Measurements from ENCODE around the gene ALDH1A1. TPM values are rescaled to one million over a fixed set of nuclear protein-coding genes. Genes with fewer than 3 reads are reported as not detected.

ALDH1A1 gene
- total and polyA plus RNA-seq, 2 of the 8 experiments (the other 6 are each of a cell fraction or from before 2014, with no cell fraction given), result 0.50 to 0.82 TPM

DNA sequence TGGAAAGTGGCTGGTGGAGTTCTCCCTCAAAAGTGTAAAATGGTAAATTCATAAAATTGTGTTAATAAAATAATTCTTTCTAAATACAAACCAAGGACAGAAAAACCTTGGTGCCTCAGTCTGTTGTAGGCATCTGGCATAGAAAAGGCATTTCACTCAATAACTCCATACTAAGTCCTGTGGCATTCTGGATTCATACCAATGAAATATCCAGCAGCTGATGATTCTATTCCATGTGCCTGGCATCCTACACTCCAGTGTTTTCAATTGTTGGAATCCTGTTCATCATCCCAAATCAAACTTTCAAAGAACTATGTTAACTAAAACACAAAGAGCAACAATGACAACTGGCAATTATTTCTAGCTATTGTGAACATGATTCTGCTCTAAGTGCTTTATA is 21.6 kb upstream of the ALDH1A1 start:
- Histone ChIP-seq H4K91ac (replicated peaks; ENCODE audit: insufficient read length, low read length) (no peak overlapping the region), H4K20me1 (replicated peaks in 1 of 2; ENCODE audit: control insufficient read depth in 1 of 2, insufficient read depth in 2 of 2, low read length in 2 of 2) (no peaks in the 10 kb centered on the region), H3K4me3 (ENCODE audit: extremely low read depth in 1 of 4, insufficient read depth in 2 of 4, low read depth in 3 of 4, low read length in 4 of 4) (no peak overlapping the region), H2BK12ac (ENCODE audit: low read depth, low read length) (no peak overlapping the region), H3K23me2 (ENCODE audit: low read depth, low read length) (no peaks in the 10 kb centered on the region), H3K36me3 (ENCODE audit: control insufficient read depth in 2 of 4, insufficient read depth in 4 of 4, low read length in 3 of 4) (no peaks in the 10 kb centered on the region), H2AK5ac (ENCODE audit: low read depth, low read length) (no peak overlapping the region), H2BK15ac (ENCODE audit: low read length) (no peak overlapping the region), H3K27ac (ENCODE audit: low read depth, low read length) (no peak overlapping the region), H3K14ac (ENCODE audit: insufficient read length) (no peak overlapping the region), H3K79me1 (ENCODE audit: low read depth, low read length) (no peaks in the 10 kb centered on the region), H3K9ac (replicated peaks in 1 of 4; ENCODE audit: extremely low read depth in 1 of 4, low read depth in 3 of 4, low read length in 3 of 4) (no peak overlapping the region), H4K8ac (ENCODE audit: extremely low read depth, insufficient read depth, low read length) (no peak overlapping the region), H3K4me1 (replicated peaks in 1 of 4; ENCODE audit: control insufficient read depth in 3 of 4, insufficient read depth in 4 of 4, low read length in 3 of 4) (no peaks in the 10 kb centered on the region; a peak in 1 of 7 replicates), H2AFZ (ENCODE audit: low read length) (no peak overlapping the region), H2BK120ac (replicated peaks; ENCODE audit: low read depth, low read length) (no peak overlapping the region), H3K9me3 (ENCODE audit: insufficient read depth in 2 of 2, low read depth in 1 of 2, low read length in 1 of 2) (no peaks in the 10 kb centered on the region), H4K5ac (ENCODE audit: insufficient read length, low read depth, low read length) (no peak overlapping the region), H3K18ac (ENCODE audit: extremely low read depth, low read length) (no peak overlapping the region), H3K4me2 (ENCODE audit: insufficient read depth in 1 of 2, low read depth in 2 of 2, low read length in 2 of 2) (no peak overlapping the region), H2BK20ac (ENCODE audit: low read length) (no peak overlapping the region), H3K56ac (replicated peaks; ENCODE audit: insufficient read length, low read depth, low read length) (no peak overlapping the region), H3K4ac (replicated peaks; ENCODE audit: insufficient read length, low read depth, low read length) (no peak overlapping the region), H3K27me3 (replicated peaks in 1 of 4; ENCODE audit: control insufficient read depth in 3 of 4, extremely low read depth in 1 of 4, insufficient read depth in 3 of 4, low read length in 3 of 4) (no peaks in the 10 kb centered on the region), H2BK5ac (ENCODE audit: low read depth, low read length) (no peak overlapping the region), H3K23ac (ENCODE audit: insufficient read length) (no peak overlapping the region), H3K79me2 (ENCODE audit: control insufficient read depth in 1 of 2, insufficient read depth in 2 of 2, low read length in 2 of 2) (no peaks in the 10 kb centered on the region)
- TF ChIP-seq CHD2 (IDR thresholded peaks at IDR 0.05; ENCODE audit: low read length), result no peak
- TF ChIP-seq YY1 (IDR thresholded peaks at IDR 0.05; ENCODE audit: low read depth, low read length), result no peak
- no peak for TF ChIP-seq FOSL1 (IDR thresholded peaks at IDR 0.05; ENCODE audit: insufficient read depth, low read depth, low read length)
- TF ChIP-seq SP2 (IDR thresholded peaks at IDR 0.05; ENCODE audit: low read length), result no peak
- TF ChIP-seq CTBP2 (IDR thresholded peaks at IDR 0.05; ENCODE audit: borderline replicate concordance, insufficient read depth, insufficient read length, low read length), result no peak
- TF ChIP-seq, protein P1, sequence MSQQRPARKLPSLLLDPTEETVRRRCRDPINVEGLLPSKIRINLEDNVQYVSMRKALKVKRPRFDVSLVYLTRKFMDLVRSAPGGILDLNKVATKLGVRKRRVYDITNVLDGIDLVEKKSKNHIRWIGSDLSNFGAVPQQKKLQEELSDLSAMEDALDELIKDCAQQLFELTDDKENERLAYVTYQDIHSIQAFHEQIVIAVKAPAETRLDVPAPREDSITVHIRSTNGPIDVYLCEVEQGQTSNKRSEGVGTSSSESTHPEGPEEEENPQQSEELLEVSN (IDR thresholded peaks at IDR 0.05), result no peak
- no peak for TF ChIP-seq SIX5 (IDR thresholded peaks at IDR 0.05; ENCODE audit: low read depth, low read length)
- TF ChIP-seq, protein P2, sequence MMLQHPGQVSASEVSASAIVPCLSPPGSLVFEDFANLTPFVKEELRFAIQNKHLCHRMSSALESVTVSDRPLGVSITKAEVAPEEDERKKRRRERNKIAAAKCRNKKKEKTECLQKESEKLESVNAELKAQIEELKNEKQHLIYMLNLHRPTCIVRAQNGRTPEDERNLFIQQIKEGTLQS (IDR thresholded peaks at IDR 0.05; ENCODE audit: insufficient read depth, low read depth, low read length), result no peak
- no peak for TF ChIP-seq KDM4A (IDR thresholded peaks at IDR 0.05; ENCODE audit: low read depth, low read length, severe bottlenecking)
- no peak for TF ChIP-seq BRCA1 (IDR thresholded peaks at IDR 0.05; ENCODE audit: low read depth, low read length)
- TF ChIP-seq RFX5 (IDR thresholded peaks at IDR 0.05; ENCODE audit: borderline replicate concordance, low read depth, low read length), result no peak
- no peak for TF ChIP-seq BCL11A (IDR thresholded peaks at IDR 0.05; ENCODE audit: low read depth in 2 of 2, low read length in 2 of 2)
- FAIRE-seq (no peak), DNase-seq (ENCODE audit: low read depth in 1 of 2, low spot score in 2 of 2) (no peak)
- CTCF ChIA-PET (ENCODE audit: partially characterized antibody), result no interaction called here
- POLR2A ChIA-PET (ENCODE audit: partially characterized antibody), result no interaction called here

Data from H1 (cell line).